G401 (cell line): Measurements from ENCODE around the gene WDFY2. TPM values are rescaled to one million over a fixed set of nuclear protein-coding genes. Genes with fewer than 3 reads are reported as not detected.

Experiments
- DNase-seq: peaks from one replicate; pipeline ENCODE4 v3.0.0-alpha.2; 2015; ENCODE audit warnings: low spot score
- in situ Hi-C: cut with HindIII; loops from 2 replicates; pipeline ENCODE4 v1.10.0; 2016; ENCODE audit warnings: low sequenced_read_pairs, mixed read lengths
- total RNA-seq: library from RNA; depleted of rRNA; stranded (reverse); fragments of >200 nt; shearing (Covaris generic); gene quantifications from 2 replicates; pipeline ENCODE4 v1.2.3, GENCODE V29; 2014; rRNA removed

The WDFY2 gene
- total RNA-seq, 1 experiment from 2014 or later = 4.1 TPM

DNA sequence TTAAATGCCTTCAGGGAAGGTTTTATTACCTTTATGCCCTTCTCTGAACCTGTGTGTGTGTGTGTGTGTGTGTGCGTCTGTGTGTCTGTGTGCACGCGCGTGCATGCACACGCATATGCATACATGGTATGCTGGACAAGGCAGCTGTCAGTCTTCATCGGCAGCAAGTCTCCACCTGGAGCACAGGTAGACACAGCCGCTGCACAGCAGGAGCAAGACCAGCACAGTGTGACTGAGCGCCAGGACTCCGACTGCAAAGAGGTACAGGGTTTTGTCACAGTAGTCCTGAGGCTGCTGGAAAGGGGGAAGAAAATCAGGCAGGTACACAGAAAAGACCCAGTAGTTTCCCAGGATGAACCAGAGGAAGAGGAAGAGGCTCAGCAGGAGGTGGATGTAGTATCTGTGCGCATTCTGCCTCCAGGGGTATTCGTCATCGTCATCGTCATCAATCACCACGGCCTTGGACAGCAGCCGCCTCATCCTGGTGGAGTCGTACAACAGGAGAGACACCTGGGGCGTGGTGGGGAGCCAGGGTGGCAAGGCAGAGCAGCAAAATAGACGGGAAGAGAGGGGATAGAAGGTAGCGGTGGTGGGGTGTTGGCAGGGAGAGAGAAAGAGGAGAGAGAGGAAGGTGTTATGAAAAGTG lies 232.5 kb downstream of the WDFY2 start:
- in situ Hi-C loops = no loop called here
- DNase-seq = no peak

Other genes with a start within 250 kb of the WDFY2 start
- gene SERPINE3, start 244.8 kb upstream of the WDFY2 start, total RNA-seq = not detected in 2 replicates
- gene INTS6, start 131.4 kb upstream of the WDFY2 start, total RNA-seq = 27.4 and 32.3 TPM in 2 replicates
- gene DHRS12, start 219.7 kb downstream of the WDFY2 start, total RNA-seq = 11.3 and 12.1 TPM in 2 replicates